H1 (cell line): ENCODE results near the gene HP1BP3. TPM values are rescaled to one million over a fixed set of nuclear protein-coding genes. Genes with fewer than 3 reads are reported as not detected.
A peak's percentile ranks its signal among the peaks of the same experiment; 100 is the strongest.

Source experiments
- CTCF ChIA-PET: fragments of 300-600 bp; sonication (Branson Sonifier 250); formaldehyde crosslinking; loops from one replicate; lab custom pipeline; 2021; ENCODE audit not compliant: partially characterized antibody; lab: Charles Lee
- POLR2A ChIA-PET: fragments of 300-600 bp; sonication (Branson Sonifier 250); formaldehyde crosslinking; loops from one replicate; lab custom pipeline; 2021; ENCODE audit warnings: inconsistent platforms; ENCODE audit not compliant: partially characterized antibody; lab: Charles Lee
- DNase-seq, 2 experiments: peaks; one replicate each; pipeline versions ENCODE4 v3.0.0 to v3.0.0-alpha.2; 2010 to 2022; ENCODE audit warnings: low spot score in 2 of 2, low read depth in 1 of 2, mixed read lengths in 1 of 2
- FAIRE-seq: peaks from 2 replicates; lab custom pipeline; 2011; peaks lifted over from hg19 to GRCh38; lab: Jason Lieb, UNC
- H2AFZ ChIP-seq: 2 replicates; pipeline ENCODE4 v1.8.1; 2012; ENCODE audit warnings: low read length, inconsistent platforms
- H2AK5ac ChIP-seq: 2 replicates; pipeline ENCODE4 v1.6.1; 2013; ENCODE audit warnings: low read depth, low read length
- H2BK120ac ChIP-seq: replicated peaks from 2 replicates; pipeline ENCODE3; 2013; ENCODE audit warnings: low read depth, low read length, inconsistent platforms
- H2BK12ac ChIP-seq: 2 replicates; pipeline ENCODE4 v1.6.1; 2013; ENCODE audit warnings: low read depth, low read length
- H2BK15ac ChIP-seq: 2 replicates; pipeline ENCODE4 v1.6.1; 2013; ENCODE audit warnings: low read length
- H2BK20ac ChIP-seq: 2 replicates; pipeline ENCODE4 v1.6.1; 2013; ENCODE audit warnings: low read length
- H2BK5ac ChIP-seq: 2 replicates; pipeline ENCODE4 v1.6.1; 2013; ENCODE audit warnings: low read depth, low read length
- H3K14ac ChIP-seq: 2 replicates; pipeline ENCODE4 v1.6.1; 2013; ENCODE audit warnings: inconsistent platforms; ENCODE audit not compliant: insufficient read length
- H3K18ac ChIP-seq: 2 replicates; pipeline ENCODE4 v1.6.1; 2013; ENCODE audit warnings: low read length; ENCODE audit errors: extremely low read depth
- H3K23ac ChIP-seq: 2 replicates; pipeline ENCODE4 v1.6.1; 2013; ENCODE audit warnings: inconsistent platforms; ENCODE audit not compliant: insufficient read length
- H3K23me2 ChIP-seq: 2 replicates; pipeline ENCODE4 v1.6.1; 2013; ENCODE audit warnings: low read depth, low read length
- H3K27ac ChIP-seq: 2 replicates; pipeline ENCODE4 v1.6.1; 2011; ENCODE audit warnings: low read depth, low read length, inconsistent platforms
- H3K27me3 ChIP-seq, 4 experiments: replicated peaks in 1 of 4; 1 replicate in 1 of 4; 2 replicates in 3 of 4; pipeline versions ENCODE4 v1.6.1 to v1.8.1; 2011 to 2013; ENCODE audit warnings: low read length in 3 of 4, mild to moderate bottlenecking in 3 of 4, inconsistent platforms in 2 of 4, mixed read lengths in 2 of 4, moderate library complexity in 1 of 4; ENCODE audit not compliant: control insufficient read depth in 3 of 4, insufficient read depth in 3 of 4; ENCODE audit errors: extremely low read depth in 1 of 4
- H3K36me3 ChIP-seq, 4 experiments: 2 replicates each; pipeline versions ENCODE4 v1.6.1 to v1.8.1; 2011 to 2013; ENCODE audit warnings: mild to moderate bottlenecking in 4 of 4, low read length in 3 of 4, moderate library complexity in 2 of 4, control low read depth in 1 of 4, inconsistent platforms in 1 of 4; ENCODE audit not compliant: insufficient read depth in 4 of 4, control insufficient read depth in 2 of 4
- H3K4ac ChIP-seq: replicated peaks from 2 replicates; pipeline ENCODE3; 2013; ENCODE audit warnings: low read length, low read depth, mixed read lengths, inconsistent platforms; ENCODE audit not compliant: insufficient read length
- H3K4me1 ChIP-seq, 4 experiments: replicated peaks in 1 of 4; 1 replicate in 1 of 4; 2 replicates in 3 of 4; pipeline versions ENCODE4 v1.6.1 to v1.8.1; 2011 to 2013; ENCODE audit warnings: low read length in 3 of 4, inconsistent platforms in 2 of 4, mixed read lengths in 1 of 4; ENCODE audit not compliant: insufficient read depth in 4 of 4, control insufficient read depth in 3 of 4
- H3K4me2 ChIP-seq, 2 experiments: 2 replicates each; pipeline versions ENCODE4 v1.6.1 to v1.8.1; 2011 to 2013; ENCODE audit warnings: low read depth in 2 of 2, low read length in 2 of 2, control low read depth in 1 of 2, inconsistent platforms in 1 of 2, mild to moderate bottlenecking in 1 of 2; ENCODE audit not compliant: insufficient read depth in 1 of 2
- H3K4me3 ChIP-seq, 4 experiments: fragments of 200-600, 300-600 bp in 1 of 4; sonication (generic), shearing (Covaris generic), sonication (Bioruptor Twin) in 1 of 4; 2 replicates each; pipeline versions ENCODE4 v1.5.1 to v1.8.1; 2011 to 2016; ENCODE audit warnings: low read length in 4 of 4, low read depth in 3 of 4, control low read depth in 2 of 4, inconsistent platforms in 2 of 4, mild to moderate bottlenecking in 2 of 4, mixed read lengths in 1 of 4, moderate library complexity in 1 of 4; ENCODE audit not compliant: insufficient read depth in 2 of 4; ENCODE audit errors: extremely low read depth in 1 of 4
- H3K56ac ChIP-seq: replicated peaks from 2 replicates; pipeline ENCODE3; 2013; ENCODE audit warnings: low read depth, mild to moderate bottlenecking, mixed read lengths, low read length, inconsistent platforms; ENCODE audit not compliant: insufficient read length
- H3K79me1 ChIP-seq: 2 replicates; pipeline ENCODE4 v1.6.1; 2013; ENCODE audit warnings: low read depth, low read length, control low read depth
- H3K79me2 ChIP-seq, 2 experiments: 2 replicates each; pipeline versions ENCODE4 v1.6.1 to v1.8.1; 2012 to 2013; ENCODE audit warnings: low read length in 2 of 2, mild to moderate bottlenecking in 2 of 2, inconsistent platforms in 1 of 2; ENCODE audit not compliant: insufficient read depth in 2 of 2, control insufficient read depth in 1 of 2
- H3K9ac ChIP-seq, 4 experiments: replicated peaks in 1 of 4; 1 replicate in 1 of 4; 2 replicates in 3 of 4; pipeline versions ENCODE4 v1.6.1 to v1.8.1; 2011 to 2013; ENCODE audit warnings: low read depth in 3 of 4, low read length in 3 of 4, control low read depth in 2 of 4, mild to moderate bottlenecking in 2 of 4, moderate library complexity in 2 of 4, inconsistent platforms in 1 of 4; ENCODE audit errors: extremely low read depth in 1 of 4
- H3K9me3 ChIP-seq, 2 experiments: 2 replicates each; pipeline versions ENCODE4 v1.6.1 to v1.8.1; 2012 to 2013; ENCODE audit warnings: mild to moderate bottlenecking in 2 of 2, moderate library complexity in 2 of 2, control low read depth in 1 of 2, inconsistent platforms in 1 of 2, low read depth in 1 of 2, low read length in 1 of 2, mixed read lengths in 1 of 2; ENCODE audit not compliant: insufficient read depth in 2 of 2
- H4K20me1 ChIP-seq, 2 experiments: replicated peaks in 1 of 2; 2 replicates each; pipeline versions ENCODE3 to v1.8.1; 2011 to 2013; ENCODE audit warnings: inconsistent platforms in 2 of 2, low read length in 2 of 2, mild to moderate bottlenecking in 1 of 2; ENCODE audit not compliant: insufficient read depth in 2 of 2, control insufficient read depth in 1 of 2
- H4K5ac ChIP-seq: 2 replicates; pipeline ENCODE4 v1.6.1; 2013; ENCODE audit warnings: low read length, low read depth, mixed read lengths, inconsistent platforms; ENCODE audit not compliant: insufficient read length
- H4K8ac ChIP-seq: 2 replicates; pipeline ENCODE4 v1.8.0; 2013; ENCODE audit warnings: mild to moderate bottlenecking, moderate library complexity, low read length, inconsistent platforms; ENCODE audit not compliant: insufficient read depth; ENCODE audit errors: extremely low read depth
- H4K91ac ChIP-seq: replicated peaks from 2 replicates; pipeline ENCODE3; 2013; ENCODE audit warnings: low read length, mixed read lengths, inconsistent platforms; ENCODE audit not compliant: insufficient read length
- CHD1 ChIP-seq: IDR thresholded peaks from 2 replicates; pipeline ENCODE4 v1.6.1; 2012; ENCODE audit warnings: low read depth, low read length, improper control_type of control experiment
- JUN ChIP-seq: IDR thresholded peaks from 2 replicates; pipeline ENCODE4 v1.6.1; 2011; ENCODE audit warnings: low read depth, mild to moderate bottlenecking, improper control_type of control experiment, low read length
- NANOG ChIP-seq: IDR thresholded peaks from 2 replicates; pipeline ENCODE4 v1.6.1; 2011; ENCODE audit warnings: low read length, low read depth, mild to moderate bottlenecking, inconsistent platforms; ENCODE audit not compliant: insufficient read depth, poor library complexity, severe bottlenecking
- SP2 ChIP-seq: IDR thresholded peaks from 2 replicates; pipeline ENCODE4 v1.6.1; 2012; ENCODE audit warnings: mild to moderate bottlenecking, low read length, inconsistent platforms
- WGBS, 2 experiments: shearing (Covaris generic) in 1 of 2; methylation state at CpG; one replicate each; pipeline versions ENCODE4 v1.1.6 to v1.1.7; 2013 to 2015; ENCODE audit warnings: low lambda C conversion rate in 2 of 2, mixed read lengths in 2 of 2, inconsistent platforms in 1 of 2, low coverage in 1 of 2, missing lambda C conversion rate in 1 of 2; ENCODE audit not compliant: insufficient replicate concordance in 2 of 2, insufficient coverage in 1 of 2, insufficient read length in 1 of 2; ENCODE audit errors: extremely low coverage in 1 of 2, missing lambda C conversion rate in 1 of 2; 5-methylcytosine and 5-hydroxymethylcytosine counted together
- polyA plus RNA-seq, 7 experiments: library from polyadenylated mRNA; depleted of rRNA in 3 of 7; stranded (reverse) in 5 of 7; unstranded in 2 of 7; fragments of >200 nt in 5 of 7; fragments of 200-250 nt in 2 of 7; gene quantifications; 1 replicate in 5 of 7; 2 replicates in 1 of 7; 4 replicates in 1 of 7; pipeline versions ENCODE4 v1.2.1 to v1.2.3, GENCODE V29; 2011 to 2013; ENCODE audit warnings: missing spikeins in 2 of 7, mixed read lengths in 2 of 7
- total RNA-seq: library from RNA; stranded (reverse); fragmentation: NEBNext Ultra II Directional; extraction: Animal tissue kit (Norgen Biotek cat#: 25700); gene quantifications from 2 replicates; pipeline ENCODE4 v1.2.1, GENCODE V29; 2021

Gene HP1BP3
- total and polyA plus RNA-seq, 2 of the 8 experiments (the other 6 are each of a cell fraction or from before 2014, with no cell fraction given): 47.4 to 125 TPM

- no peak for TF ChIP-seq JUN
- no peak for TF ChIP-seq CHD1
- no peak for TF ChIP-seq NANOG
- TF ChIP-seq SP2: no peak
- TF ChIP-seq, all 59 proteins: peak for 0
- H3K9me3 ChIP-seq: no peaks in the 10 kb centered on the region
- 0 out of 2 replicates have a peak overlapping the region, but pooled peaks have one; percentile 11 for H4K8ac ChIP-seq
- H3K27me3 ChIP-seq: peaks cover 2 to 10% (median 9%) of the 10 kb centered on the region in 4 experiments
- CTCF ChIA-PET: interaction anchor here (3.2 to 8.9 kb wide), 3 partner anchors 8 to 29 kb away, joined by 16 to 82 read pairs (median 23); partner anchors contain the start of gene KIF17
- H3K27ac ChIP-seq: no peak overlapping the region
- peaks cover 0 to 39% (median 31%) of the 10 kb centered on the region in 4 experiments; a peak in 6 of 7 replicates for H3K4me1 ChIP-seq
- H3K23me2 ChIP-seq: peaks cover under 1% of the 10 kb centered on the region; the same call in 1 of the 2 replicates
- no peak overlapping the region for H2AFZ ChIP-seq
- H3K9ac ChIP-seq: no peak overlapping the region
- no peak overlapping the region for H3K56ac ChIP-seq
- H3K14ac ChIP-seq: no peak overlapping the region
- H2BK12ac ChIP-seq: no peak overlapping the region; the same call in 1 of the 2 replicates
- H3K23ac ChIP-seq: no peak overlapping the region
- H3K36me3 ChIP-seq: no peaks in the 10 kb centered on the region
- no peak overlapping the region for H2AK5ac ChIP-seq
- WGBS, 2 experiments: 85% methylated on average over 20 of the region's 25 CpGs; no CpG with 5 or more reads in 1 of the 2 experiments
- DNase-seq: no peak
- H3K4me3 ChIP-seq: no peak overlapping the region
- peaks cover 2 to 3% of the 10 kb centered on the region in 2 experiments for H4K20me1 ChIP-seq
- H3K4me2 ChIP-seq: no peak overlapping the region; a peak in 1 of 4 replicates
- no peaks in the 10 kb centered on the region for H3K79me1 ChIP-seq
- peak overlapping the region; percentile 80 for H4K91ac ChIP-seq
- H3K4ac ChIP-seq: no peak overlapping the region
- no peak for FAIRE-seq
- H2BK5ac ChIP-seq: peak overlapping the region; percentile 30; the same call in 1 of the 2 replicates
- no peak overlapping the region for H4K5ac ChIP-seq
- H2BK20ac ChIP-seq: no peak overlapping the region
- POLR2A ChIA-PET: interaction anchor here (1.0 to 7.8 kb wide), 3 partner anchors 10 to 29 kb away, joined by 3 to 68 read pairs (median 16); partner anchors contain the start of gene KIF17
- H2BK120ac ChIP-seq: no peak overlapping the region
- peak overlapping the region; percentile 6; the same call in 1 of the 2 replicates for H2BK15ac ChIP-seq
- no peaks in the 10 kb centered on the region; a peak in 1 of 4 replicates for H3K79me2 ChIP-seq
- no peak overlapping the region; the same call in 1 of the 2 replicates for H3K18ac ChIP-seq
These were observed 60.8 kb downstream of the HP1BP3 start for GRCh38 chr1:20726118-20726911.
